ENCODE results near the gene PLCL2. TPM values are rescaled to one million over a fixed set of nuclear protein-coding genes. Genes with fewer than 3 reads are reported as not detected.
"Not testable (repeated sequence)": the region's sequence is repeated elsewhere in the genome, so short reads cannot be mapped to it uniquely, and the experiment has no call there.

Gene PLCL2
- total RNA-seq, 1 donor from 2014 or later, result 14.9 TPM

DNA sequence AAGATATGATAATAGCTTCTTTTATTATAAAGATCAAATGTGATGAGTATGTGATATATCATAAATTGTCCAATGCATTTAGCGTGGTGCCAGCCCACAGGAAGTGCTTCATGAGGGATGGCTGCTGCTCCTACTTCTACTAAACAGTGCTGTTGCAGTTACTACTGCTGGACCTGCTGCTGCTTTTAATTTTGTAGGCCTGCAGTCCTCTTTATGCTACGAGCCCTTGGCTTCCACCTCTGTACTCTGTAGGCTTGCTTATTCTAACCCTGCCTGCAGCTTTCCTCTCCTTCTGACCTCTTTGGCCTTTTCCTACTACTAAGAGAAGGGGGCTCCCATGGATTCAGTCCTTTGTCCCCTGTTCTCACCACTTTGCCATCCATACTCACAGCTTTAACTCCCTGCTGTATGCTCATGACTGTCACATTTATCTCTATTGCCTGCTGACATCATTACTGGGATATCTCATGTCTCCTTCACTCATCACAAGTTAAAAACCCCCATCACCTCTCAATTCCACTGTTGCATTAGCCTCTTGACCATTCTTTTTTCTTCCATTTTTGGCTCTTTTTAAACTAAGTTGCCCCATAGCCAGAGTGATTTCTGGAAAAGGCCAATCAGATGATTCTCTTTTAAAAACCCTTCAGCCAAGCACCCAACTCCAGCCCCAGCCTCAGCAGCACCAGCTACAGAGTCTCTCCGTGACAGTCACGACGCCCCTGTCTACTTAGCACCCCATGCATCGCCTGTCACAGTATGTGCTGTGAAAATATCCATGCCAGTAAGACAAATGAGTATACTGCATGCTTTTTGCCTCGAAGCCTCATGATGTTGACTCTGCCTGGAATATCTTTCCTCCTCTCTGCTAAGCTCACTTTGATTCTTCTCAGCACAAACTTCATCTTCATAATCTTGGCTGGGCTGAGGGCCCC, 56.3 kb downstream of the PLCL2 start:
- Mint-ChIP-seq H3K4me3 (no peak overlapping the region), H3K27ac (no peak overlapping the region), H3K4me1 (ENCODE audit: low read depth) (peaks cover 39% of the 10 kb centered on the region), H3K9me3 (no peaks in the 10 kb centered on the region), H3K27me3 (ENCODE audit: insufficient read depth) (peaks cover 2% of the 10 kb centered on the region), H3K36me3 (ENCODE audit: low read depth) (peaks cover 23% of the 10 kb centered on the region)
- DNase-seq (ENCODE audit: low spot score), result no peak
- intact Hi-C loops (cut with micrococcal nuclease), result no loop called here

- H3K4me3 Mint-ChIP-seq, result no peak overlapping the region
- H3K27ac Mint-ChIP-seq, result no peak overlapping the region
- intact Hi-C loops (cut with micrococcal nuclease), result loop anchor here (2.0 kb wide), 1 partner anchor 14 kb away; no protein-coding TSS in a partner anchor
- no peaks in the 10 kb centered on the region for H3K9me3 Mint-ChIP-seq
- peaks cover 29% of the 10 kb centered on the region for H3K4me1 Mint-ChIP-seq (ENCODE audit: low read depth)
- no peak for DNase-seq (ENCODE audit: low spot score)
- H3K27me3 Mint-ChIP-seq (ENCODE audit: insufficient read depth), result peaks cover 2% of the 10 kb centered on the region
- H3K36me3 Mint-ChIP-seq (ENCODE audit: low read depth), result peaks cover 14% of the 10 kb centered on the region
Measured at GRCh38 chr3:16942955-16943354, 58.2 kb downstream of the PLCL2 start.

DNA sequence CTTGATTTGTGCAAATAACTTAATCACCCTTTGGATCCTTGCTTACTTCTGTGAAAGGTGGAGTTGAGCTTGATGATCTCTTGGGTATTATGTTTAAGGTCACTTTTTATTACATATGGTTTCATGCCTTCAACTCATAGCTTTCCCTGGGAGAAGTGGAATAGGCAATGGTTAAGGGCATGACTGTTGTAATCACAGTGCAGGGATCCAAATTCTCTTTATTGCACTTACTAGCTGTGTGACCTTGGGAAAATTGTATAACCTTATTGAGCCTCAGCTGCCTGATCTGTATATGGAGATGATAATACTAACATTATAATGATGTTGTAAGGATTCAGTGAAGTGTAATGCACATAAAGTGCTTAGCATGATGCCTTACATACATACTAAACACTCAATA, 59.1 kb downstream of the PLCL2 start:
- intact Hi-C loops (cut with micrococcal nuclease), result loop anchor here (2.0 kb wide), 1 partner anchor 15 kb away; no protein-coding TSS in a partner anchor
- H3K4me1 Mint-ChIP-seq (ENCODE audit: low read depth), result peaks cover 29% of the 10 kb centered on the region
- peaks cover 14% of the 10 kb centered on the region for H3K36me3 Mint-ChIP-seq (ENCODE audit: low read depth)
- H3K4me3 Mint-ChIP-seq, result no peak overlapping the region
- H3K9me3 Mint-ChIP-seq, result no peaks in the 10 kb centered on the region
- peaks cover 2% of the 10 kb centered on the region for H3K27me3 Mint-ChIP-seq (ENCODE audit: insufficient read depth)
- no peak overlapping the region for H3K27ac Mint-ChIP-seq
- no peak for DNase-seq (ENCODE audit: low spot score)

- H3K27me3 Mint-ChIP-seq (ENCODE audit: insufficient read depth), result peaks cover 2% of the 10 kb centered on the region
- DNase-seq (ENCODE audit: low spot score), result no peak
- H3K27ac Mint-ChIP-seq, result no peak overlapping the region
- H3K4me3 Mint-ChIP-seq, result no peak overlapping the region
- peaks cover 10% of the 10 kb centered on the region for H3K36me3 Mint-ChIP-seq (ENCODE audit: low read depth)
- H3K4me1 Mint-ChIP-seq (ENCODE audit: low read depth), result peaks cover 24% of the 10 kb centered on the region
- H3K9me3 Mint-ChIP-seq, result no peaks in the 10 kb centered on the region
- intact Hi-C loops (cut with micrococcal nuclease), result no loop called here
Measured at GRCh38 chr3:16944356-16944755, 59.6 kb downstream of the PLCL2 start.

- no peak overlapping the region for H3K27ac Mint-ChIP-seq
- peaks cover 10% of the 10 kb centered on the region for H3K36me3 Mint-ChIP-seq (ENCODE audit: low read depth)
- H3K27me3 Mint-ChIP-seq (ENCODE audit: insufficient read depth), result peaks cover 2% of the 10 kb centered on the region
- H3K4me1 Mint-ChIP-seq (ENCODE audit: low read depth), result peaks cover 20% of the 10 kb centered on the region
- H3K9me3 Mint-ChIP-seq, result no peaks in the 10 kb centered on the region
- intact Hi-C loops (cut with micrococcal nuclease), result no loop called here
- no peak for DNase-seq (ENCODE audit: low spot score)
- no peak overlapping the region for H3K4me3 Mint-ChIP-seq
Measured at GRCh38 chr3:16945330-16945729, 60.6 kb downstream of the PLCL2 start.

- Mint-ChIP-seq H3K27ac (no peak overlapping the region), H3K27me3 (ENCODE audit: insufficient read depth) (no peaks in the 10 kb centered on the region), H3K36me3 (ENCODE audit: low read depth) (peaks cover 6% of the 10 kb centered on the region), H3K4me1 (ENCODE audit: low read depth) (peaks cover 13% of the 10 kb centered on the region), H3K9me3 (no peaks in the 10 kb centered on the region), H3K4me3 (no peak overlapping the region)
- DNase-seq (ENCODE audit: low spot score), result no peak
- intact Hi-C loops (cut with micrococcal nuclease), result no loop called here
Measured at GRCh38 chr3:16950282-16950681, 65.5 kb downstream of the PLCL2 start.

DNA sequence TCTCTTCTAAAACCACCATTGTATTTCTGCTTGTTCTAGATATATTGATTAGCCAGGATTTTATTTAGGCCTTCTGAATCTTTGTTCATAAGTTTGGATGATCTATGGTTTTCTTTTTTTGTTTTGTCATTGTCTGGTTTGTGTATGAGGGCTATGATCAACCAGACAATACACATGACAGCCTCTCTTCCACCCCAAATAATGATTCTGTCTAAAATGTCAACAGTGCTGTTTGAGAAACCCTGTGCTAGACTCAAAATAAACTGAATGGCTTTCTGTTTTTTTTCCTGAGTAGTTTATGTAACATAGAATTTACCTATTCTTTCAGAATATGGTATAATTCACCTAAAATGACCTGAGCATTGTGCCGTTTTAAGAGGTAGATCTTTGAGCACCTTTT, 66.1 kb downstream of the PLCL2 start:
- no peaks in the 10 kb centered on the region for H3K27me3 Mint-ChIP-seq (ENCODE audit: insufficient read depth)
- H3K4me3 Mint-ChIP-seq, result no peak overlapping the region
- H3K9me3 Mint-ChIP-seq, result no peaks in the 10 kb centered on the region
- no peak overlapping the region for H3K27ac Mint-ChIP-seq
- no peak for DNase-seq (ENCODE audit: low spot score)
- H3K4me1 Mint-ChIP-seq (ENCODE audit: low read depth), result peaks cover 11% of the 10 kb centered on the region
- intact Hi-C loops (cut with micrococcal nuclease), result no loop called here
- peaks cover 2% of the 10 kb centered on the region for H3K36me3 Mint-ChIP-seq (ENCODE audit: low read depth)

DNA sequence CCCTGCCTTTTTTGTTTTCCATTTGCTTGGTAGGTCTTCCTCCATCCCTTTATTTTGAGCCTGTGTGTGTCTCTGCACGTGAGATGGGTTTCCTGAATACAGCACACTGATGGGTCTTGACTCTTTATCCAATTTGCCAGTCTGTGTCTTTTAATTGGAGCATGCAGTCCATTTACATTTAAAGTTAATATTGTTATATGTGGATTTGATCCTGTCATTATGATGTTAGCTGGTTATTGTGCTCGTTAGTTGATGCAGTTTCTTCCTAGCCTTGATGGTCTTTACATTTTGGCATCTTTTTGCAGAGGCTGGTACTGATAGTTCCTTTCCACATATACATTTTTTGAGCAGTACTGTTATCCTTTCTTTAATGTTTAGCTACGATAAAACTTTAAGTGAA, 73.1 kb downstream of the PLCL2 start:
- H3K4me3 Mint-ChIP-seq; H3K4me1 Mint-ChIP-seq (ENCODE audit: low read depth); intact Hi-C loops (cut with micrococcal nuclease); H3K27ac Mint-ChIP-seq; H3K9me3 Mint-ChIP-seq; H3K27me3 Mint-ChIP-seq (ENCODE audit: insufficient read depth); DNase-seq (ENCODE audit: low spot score): not testable (repeated sequence)
- peaks cover 10% of the 10 kb centered on the region for H3K36me3 Mint-ChIP-seq (ENCODE audit: low read depth)

GRCh38 chr3:16960125-16960524, 75.4 kb downstream of the PLCL2 start:
- Mint-ChIP-seq H3K4me1 (ENCODE audit: low read depth) (no peaks in the 10 kb centered on the region), H3K4me3 (no peak overlapping the region), H3K36me3 (ENCODE audit: low read depth) (peaks cover 10% of the 10 kb centered on the region), H3K9me3 (peaks cover 3% of the 10 kb centered on the region), H3K27me3 (ENCODE audit: insufficient read depth) (no peaks in the 10 kb centered on the region), H3K27ac (no peak overlapping the region)
- DNase-seq (ENCODE audit: low spot score), result no peak
- intact Hi-C loops (cut with micrococcal nuclease), result no loop called here

- H3K4me1 Mint-ChIP-seq (ENCODE audit: low read depth), result no peaks in the 10 kb centered on the region
- no peak for DNase-seq (ENCODE audit: low spot score)
- H3K9me3 Mint-ChIP-seq, result peaks cover 7% of the 10 kb centered on the region
- H3K27me3 Mint-ChIP-seq (ENCODE audit: insufficient read depth), result no peaks in the 10 kb centered on the region
- intact Hi-C loops (cut with micrococcal nuclease), result no loop called here
- no peak overlapping the region for H3K27ac Mint-ChIP-seq
- peaks cover 10% of the 10 kb centered on the region for H3K36me3 Mint-ChIP-seq (ENCODE audit: low read depth)
- H3K4me3 Mint-ChIP-seq, result no peak overlapping the region
Measured at GRCh38 chr3:16961621-16962205, 77.0 kb downstream of the PLCL2 start.

GRCh38 chr3:16975083-16975482, 90.3 kb downstream of the PLCL2 start:
- Mint-ChIP-seq H3K27ac (no peak overlapping the region), H3K27me3 (ENCODE audit: insufficient read depth) (no peaks in the 10 kb centered on the region), H3K4me3 (no peak overlapping the region), H3K9me3 (peaks cover 14% of the 10 kb centered on the region), H3K36me3 (ENCODE audit: low read depth) (peaks cover 8% of the 10 kb centered on the region), H3K4me1 (ENCODE audit: low read depth) (no peaks in the 10 kb centered on the region)
- no peak for DNase-seq (ENCODE audit: low spot score)
- intact Hi-C loops (cut with micrococcal nuclease), result no loop called here

- Mint-ChIP-seq H3K27ac (no peak overlapping the region), H3K36me3 (ENCODE audit: low read depth) (peaks cover 11% of the 10 kb centered on the region), H3K9me3 (peaks cover under 1% of the 10 kb centered on the region), H3K4me1 (ENCODE audit: low read depth) (no peaks in the 10 kb centered on the region), H3K4me3 (no peak overlapping the region), H3K27me3 (ENCODE audit: insufficient read depth) (no peaks in the 10 kb centered on the region)
- intact Hi-C loops (cut with micrococcal nuclease), result no loop called here
- no peak for DNase-seq (ENCODE audit: low spot score)
Measured at GRCh38 chr3:16978234-16978920, 93.6 kb downstream of the PLCL2 start.

DNA sequence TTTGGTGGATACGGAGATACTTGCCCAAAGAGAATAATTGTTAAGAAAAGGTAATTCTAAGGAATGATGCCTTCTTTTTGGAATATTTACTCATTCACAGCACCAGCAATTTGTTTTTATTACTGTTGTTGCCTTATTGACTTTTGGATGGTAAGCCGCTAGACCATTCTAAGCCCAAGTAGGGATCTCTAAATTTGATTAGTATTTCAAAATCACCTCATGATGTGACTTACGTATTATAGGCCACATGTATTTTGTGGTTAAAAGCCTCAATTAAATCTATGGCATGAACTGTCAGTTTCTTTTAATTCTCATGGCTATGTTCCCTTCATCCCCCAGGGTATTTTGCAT, 94.1 kb downstream of the PLCL2 start:
- DNase-seq (ENCODE audit: low spot score), result no peak
- Mint-ChIP-seq H3K27ac (no peak overlapping the region), H3K4me1 (ENCODE audit: low read depth) (no peaks in the 10 kb centered on the region), H3K27me3 (ENCODE audit: insufficient read depth) (no peaks in the 10 kb centered on the region), H3K9me3 (no peaks in the 10 kb centered on the region), H3K4me3 (no peak overlapping the region), H3K36me3 (ENCODE audit: low read depth) (peaks cover 9% of the 10 kb centered on the region)
- intact Hi-C loops (cut with micrococcal nuclease), result no loop called here

All from activated T-helper 1 cell treated with anti-CD3 and anti-CD28 coated beads, Interleukin-12 subunit alpha, Interleukin-12 subunit beta, Interleukin-2, Interleukin-4 antibody, amounts not matched to agents 30 ng/mL and 10 ng/mL and 1 ng/mL, durations not matched to agents 14 hours and 24 hours and 36 hours (primary cell).